Duodenal mucosa (tissue), 2 donors: ENCODE data around the gene HEPN1.
A peak's percentile ranks its signal among the peaks of the same experiment; 100 is the strongest.

Experiments used
- H3K27ac ChIP-seq: one replicate; pipeline ENCODE4 v1.7.0; 2013; ENCODE audit warnings: low read depth, low read length
- H3K27me3 ChIP-seq, 2 donors: one replicate each; pipeline ENCODE4 v1.7.0; 2013; ENCODE audit warnings: low read length in 2 of 2, control low read depth in 1 of 2; ENCODE audit not compliant: insufficient read depth in 2 of 2, control insufficient read depth in 1 of 2
- H3K36me3 ChIP-seq, 2 donors: one replicate each; pipeline ENCODE4 v1.7.0; 2013; ENCODE audit warnings: low read length in 2 of 2, control low read depth in 1 of 2; ENCODE audit not compliant: insufficient read depth in 2 of 2, control insufficient read depth in 1 of 2
- H3K4me1 ChIP-seq, 2 donors: one replicate each; pipeline ENCODE4 v1.7.0; 2013; ENCODE audit warnings: low read length in 2 of 2, control low read depth in 1 of 2; ENCODE audit not compliant: insufficient read depth in 2 of 2, control insufficient read depth in 1 of 2
- H3K4me3 ChIP-seq, 2 donors: one replicate each; pipeline ENCODE4 v1.7.0; 2013; ENCODE audit warnings: low read length in 2 of 2, low read depth in 1 of 2
- H3K9ac ChIP-seq, 2 donors: one replicate each; pipeline ENCODE4 v1.7.0; 2013; ENCODE audit warnings: low read length in 2 of 2, low read depth in 1 of 2
- H3K9me3 ChIP-seq, 2 donors: one replicate each; pipeline ENCODE4 v1.7.0; 2013; ENCODE audit warnings: low read length in 2 of 2, control low read depth in 1 of 2; ENCODE audit not compliant: control insufficient read depth in 1 of 2

The HEPN1 gene

GRCh38 chr11:124892750-124893454, 26.1 kb upstream of the HEPN1 start:
- H3K4me1 ChIP-seq: peaks cover 4 to 7% of the 10 kb centered on the region in 2 donors
- no peaks in the 10 kb centered on the region for H3K9me3 ChIP-seq
- no peak overlapping the region for H3K9ac ChIP-seq
- no peaks in the 10 kb centered on the region for H3K27me3 ChIP-seq
- no peak overlapping the region for H3K4me3 ChIP-seq
- no peak overlapping the region for H3K27ac ChIP-seq
- no peaks in the 10 kb centered on the region for H3K36me3 ChIP-seq

GRCh38 chr11:124893781-124894401, 25.2 kb upstream of the HEPN1 start:
- Histone ChIP-seq H3K9me3 (no peaks in the 10 kb centered on the region), H3K36me3 (no peaks in the 10 kb centered on the region), H3K4me1 (peaks cover under 1 to 1% of the 10 kb centered on the region in 2 donors), H3K4me3 (no peak overlapping the region), H3K9ac (no peak overlapping the region), H3K27ac (no peak overlapping the region), H3K27me3 (no peaks in the 10 kb centered on the region)

- Histone ChIP-seq H3K4me1 (no peaks in the 10 kb centered on the region), H3K27me3 (peaks cover 1 to 5% of the 10 kb centered on the region in 2 donors), H3K36me3 (no peaks in the 10 kb centered on the region), H3K9ac (no peak overlapping the region), H3K9me3 (no peaks in the 10 kb centered on the region), H3K4me3 (no peak overlapping the region), H3K27ac (no peak overlapping the region)
Observed at GRCh38 chr11:124894606-124895430, 24.2 kb upstream of the HEPN1 start.

GRCh38 chr11:124895471-124895971, 23.5 kb upstream of the HEPN1 start:
- Histone ChIP-seq H3K36me3 (no peaks in the 10 kb centered on the region), H3K4me3 (no peak overlapping the region), H3K4me1 (no peaks in the 10 kb centered on the region), H3K9me3 (no peaks in the 10 kb centered on the region), H3K27me3 (peaks cover 8 to 11% of the 10 kb centered on the region in 2 donors), H3K27ac (no peak overlapping the region), H3K9ac (no peak overlapping the region)

GRCh38 chr11:124896071-124896750, 22.8 kb upstream of the HEPN1 start:
- Histone ChIP-seq H3K27me3 (peaks cover 9 to 11% of the 10 kb centered on the region in 2 donors), H3K27ac (no peak overlapping the region), H3K9ac (no peak overlapping the region), H3K36me3 (no peaks in the 10 kb centered on the region), H3K4me1 (no peaks in the 10 kb centered on the region), H3K9me3 (no peaks in the 10 kb centered on the region), H3K4me3 (no peak overlapping the region)

GRCh38 chr11:124896821-124897391, 22.1 kb upstream of the HEPN1 start:
- no peaks in the 10 kb centered on the region for H3K9me3 ChIP-seq
- peak overlapping the region in 1 of 2 donors; percentile 46 for H3K4me3 ChIP-seq
- no peaks in the 10 kb centered on the region for H3K36me3 ChIP-seq
- H3K9ac ChIP-seq: no peak overlapping the region
- H3K27me3 ChIP-seq: peaks cover 9 to 11% of the 10 kb centered on the region in 2 donors
- H3K27ac ChIP-seq: no peak overlapping the region
- no peaks in the 10 kb centered on the region for H3K4me1 ChIP-seq

- Histone ChIP-seq H3K27me3 (peaks cover 9 to 11% of the 10 kb centered on the region in 2 donors), H3K4me1 (no peaks in the 10 kb centered on the region), H3K36me3 (no peaks in the 10 kb centered on the region), H3K4me3 (peak within 1 kb of the TSS in 1 of 2 donors; percentile 46), H3K27ac (no peak within 1 kb of the TSS), H3K9ac (peak within 1 kb of the TSS in 1 of 2 donors; percentile 14), H3K9me3 (no peaks in the 10 kb centered on the region)
Observed at GRCh38 chr11:124897674-124898262, 21.3 kb upstream of the HEPN1 start, which contains the start of gene ROBO4. TSS of gene ROBO4 (minus strand) at chr11:124897865. CDS start at chr11:124897795, 70 bp downstream.

- no peak overlapping the region for H3K9ac ChIP-seq
- H3K4me1 ChIP-seq: no peaks in the 10 kb centered on the region
- no peak overlapping the region for H3K4me3 ChIP-seq
- H3K27me3 ChIP-seq: peaks cover 9 to 11% of the 10 kb centered on the region in 2 donors
- H3K36me3 ChIP-seq: no peaks in the 10 kb centered on the region
- H3K27ac ChIP-seq: no peak overlapping the region
- H3K9me3 ChIP-seq: no peaks in the 10 kb centered on the region
Observed at GRCh38 chr11:124898263-124898680, 20.8 kb upstream of the HEPN1 start.

- H3K27me3 ChIP-seq: peaks cover 9 to 11% of the 10 kb centered on the region in 2 donors
- H3K4me1 ChIP-seq: no peaks in the 10 kb centered on the region
- no peak overlapping the region for H3K4me3 ChIP-seq
- peak overlapping the region; percentile 51 for H3K27ac ChIP-seq
- H3K9ac ChIP-seq: no peak overlapping the region
- H3K36me3 ChIP-seq: no peaks in the 10 kb centered on the region
- H3K9me3 ChIP-seq: no peaks in the 10 kb centered on the region
Observed at GRCh38 chr11:124898711-124899110, 20.3 kb upstream of the HEPN1 start.
